ENCODE measurements around the gene KDM2B.
"Not testable (repeated sequence)": the region's sequence is repeated elsewhere in the genome, so short reads cannot be mapped to it uniquely, and the experiment has no call there.

KDM2B gene

GRCh38 chr12:121580959-121581685, at the start of gene KDM2B:
Gene KDM2B, minus strand, starts transcription at chr12:121581023. Its CDS starts 112 bp downstream, at chr12:121580911.
- DNase-seq = no peak

- no peak for DNase-seq
Observed at GRCh38 chr12:121628536-121628935, 47.7 kb upstream of the KDM2B start.

GRCh38 chr12:121628037-121628436, 47.2 kb upstream of the KDM2B start:
- DNase-seq = no peak

GRCh38 chr12:121626853-121627640, 46.2 kb upstream of the KDM2B start:
- DNase-seq = peak; percentile 44

- DNase-seq = peak; percentile 85
Observed at GRCh38 chr12:121626087-121626852, 45.4 kb upstream of the KDM2B start, which contains the start of gene ORAI1. Gene ORAI1, plus strand, starts transcription at chr12:121626530.

- DNase-seq = no peak
Observed at GRCh38 chr12:121620333-121620891, 39.6 kb upstream of the KDM2B start.

- no peak for DNase-seq
Observed at GRCh38 chr12:121618659-121619233, 37.9 kb upstream of the KDM2B start.

- no peak for DNase-seq
Observed at GRCh38 chr12:121614872-121615467, 34.1 kb upstream of the KDM2B start.

GRCh38 chr12:121613462-121613861, 32.6 kb upstream of the KDM2B start:
- DNase-seq = no peak

- no peak for DNase-seq
Observed at GRCh38 chr12:121611306-121611705, 30.5 kb upstream of the KDM2B start.

GRCh38 chr12:121610239-121611149, 29.7 kb upstream of the KDM2B start:
- DNase-seq = no peak

GRCh38 chr12:121608301-121608700, 27.5 kb upstream of the KDM2B start:
- DNase-seq = no peak

- DNase-seq = no peak
Observed at GRCh38 chr12:121603581-121603980, 22.8 kb upstream of the KDM2B start.

GRCh38 chr12:121602766-121603165, 21.9 kb upstream of the KDM2B start:
- no peak for DNase-seq

GRCh38 chr12:121600702-121601336, 20.0 kb upstream of the KDM2B start:
- DNase-seq = no peak

- DNase-seq = no peak
Observed at GRCh38 chr12:121596526-121596925, 15.7 kb upstream of the KDM2B start.

- no peak for DNase-seq
Observed at GRCh38 chr12:121595520-121595919, 14.7 kb upstream of the KDM2B start.

GRCh38 chr12:121592320-121592719, 11.5 kb upstream of the KDM2B start:
- DNase-seq = no peak

GRCh38 chr12:121590476-121591143, 9.8 kb upstream of the KDM2B start:
- DNase-seq = no peak

GRCh38 chr12:121584885-121585284, 4.1 kb upstream of the KDM2B start:
- not testable (repeated sequence) for DNase-seq
